ENCODE measurements around the gene PRRG1. TPM values are rescaled to one million over a fixed set of nuclear protein-coding genes. Genes with fewer than 3 reads are reported as not detected.
"Not testable (repeated sequence)": the region's sequence is repeated elsewhere in the genome, so short reads cannot be mapped to it uniquely, and the experiment has no call there.

Gene PRRG1
- total and polyA plus RNA-seq, 8 donors, result 8.6 to 15.0 (median 13.2) TPM

- TF ChIP-seq CTCF (IDR thresholded peaks at IDR 0.05), result no peak
- intact Hi-C loops (cut with DNase I), result no loop called here
- Histone ChIP-seq H3K27me3 (no peaks in the 10 kb centered on the region), H3K27ac (no peak overlapping the region), H3K4me1 (no peaks in the 10 kb centered on the region), H3K36me3 (no peaks in the 10 kb centered on the region), H3K4me3 (no peak overlapping the region), H3K9me3 (no peaks in the 10 kb centered on the region)
- DNase-seq (no peak), ATAC-seq (no peak)
Observed at GRCh38 chrX:37454537-37455285, 105.5 kb downstream of the PRRG1 start.

GRCh38 chrX:37455381-37455780, 106.2 kb downstream of the PRRG1 start:
- no peak for TF ChIP-seq CTCF (IDR thresholded peaks at IDR 0.05)
- no peaks in the 10 kb centered on the region for H3K36me3 ChIP-seq
- H3K9me3 ChIP-seq, result no peaks in the 10 kb centered on the region
- no peak overlapping the region for H3K4me3 ChIP-seq
- intact Hi-C loops (cut with DNase I), result no loop called here
- no peak overlapping the region for H3K27ac ChIP-seq
- no peaks in the 10 kb centered on the region for H3K27me3 ChIP-seq
- no peak for ATAC-seq
- no peaks in the 10 kb centered on the region for H3K4me1 ChIP-seq
- no peak for DNase-seq

- H3K4me1 ChIP-seq; H3K27me3 ChIP-seq; H3K27ac ChIP-seq; intact Hi-C loops (cut with DNase I); DNase-seq; H3K36me3 ChIP-seq; H3K9me3 ChIP-seq; H3K4me3 ChIP-seq; ATAC-seq: not testable (repeated sequence)
Observed at GRCh38 chrX:37460285-37460684, 111.1 kb downstream of the PRRG1 start.

- H3K27me3 ChIP-seq, result no peaks in the 10 kb centered on the region
- no peaks in the 10 kb centered on the region for H3K4me1 ChIP-seq
- TF ChIP-seq CTCF (IDR thresholded peaks at IDR 0.05), result no peak
- ATAC-seq (no peak), DNase-seq (no peak)
- no peak overlapping the region for H3K27ac ChIP-seq
- intact Hi-C loops (cut with DNase I), result no loop called here
- no peaks in the 10 kb centered on the region for H3K9me3 ChIP-seq
- no peaks in the 10 kb centered on the region for H3K36me3 ChIP-seq
- no peak overlapping the region for H3K4me3 ChIP-seq
Observed at GRCh38 chrX:37462346-37462745, 113.2 kb downstream of the PRRG1 start.

GRCh38 chrX:37468124-37468739, 119.1 kb downstream of the PRRG1 start:
- ATAC-seq (no peak), DNase-seq (no peak)
- no peak overlapping the region for H3K27ac ChIP-seq
- no peaks in the 10 kb centered on the region for H3K9me3 ChIP-seq
- H3K36me3 ChIP-seq, result no peaks in the 10 kb centered on the region
- no peak overlapping the region for H3K4me3 ChIP-seq
- no peaks in the 10 kb centered on the region for H3K4me1 ChIP-seq
- intact Hi-C loops (cut with DNase I), result no loop called here
- no peak for TF ChIP-seq CTCF (IDR thresholded peaks at IDR 0.05)
- no peaks in the 10 kb centered on the region for H3K27me3 ChIP-seq

All from left lung (tissue), 10 donors.